Skin of body (tissue), 2 donors: ENCODE data around the gene ITGA6. TPM values are rescaled to one million over a fixed set of nuclear protein-coding genes. Genes with fewer than 3 reads are reported as not detected.
A peak's percentile ranks its signal among the peaks of the same experiment; 100 is the strongest.

Experiments used
- DNase-seq: peaks from one replicate; lab custom pipeline; 2025; lab: John Stamatoyannopoulos, UW
- total RNA-seq: library from RNA; depleted of rRNA; stranded (reverse); fragments of >200 nt; gene quantifications from one replicate; pipeline ENCODE4 v1.2.3, GENCODE V29; 2014

ITGA6 gene
- total RNA-seq, 1 donor from 2014 or later = 135 TPM

DNA sequence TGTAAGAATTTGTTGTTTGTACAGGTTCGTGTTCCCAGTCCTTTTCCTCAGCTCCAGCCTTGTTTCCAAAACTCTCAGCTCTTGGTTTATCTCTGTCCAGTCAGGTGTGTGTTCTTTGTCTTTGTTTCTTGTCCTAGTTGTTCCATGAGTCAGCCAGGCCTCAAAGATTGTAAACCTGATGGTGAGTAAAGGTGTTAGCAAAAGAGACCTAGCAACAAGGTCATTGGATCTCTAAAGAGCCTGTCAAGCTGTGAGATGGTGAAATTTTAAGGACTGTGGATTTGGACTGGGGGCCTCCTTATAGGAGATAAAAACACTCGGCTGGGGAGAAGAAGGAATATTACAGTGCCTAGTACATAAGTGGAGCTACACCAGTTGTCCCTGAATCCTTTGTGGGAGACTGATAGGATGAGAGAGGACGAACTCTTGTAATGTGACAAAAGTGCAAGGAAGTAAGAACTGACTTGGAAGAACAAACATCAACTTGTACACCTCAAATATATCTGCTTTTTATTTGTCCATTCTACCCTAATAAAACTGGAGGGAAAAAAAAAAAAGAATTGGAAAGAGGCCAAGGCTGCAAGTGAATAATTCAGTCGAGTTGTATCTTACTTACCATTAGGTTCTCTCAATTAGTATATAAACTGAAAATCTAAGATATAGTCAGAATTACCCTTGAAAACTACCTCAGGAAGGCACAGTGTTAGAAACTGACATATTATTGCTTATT, 37.2 kb downstream of the ITGA6 start:
- no peak for DNase-seq

GRCh38 chr2:172465417-172466334, 38.3 kb downstream of the ITGA6 start:
- peak; percentile 82 for DNase-seq

DNA sequence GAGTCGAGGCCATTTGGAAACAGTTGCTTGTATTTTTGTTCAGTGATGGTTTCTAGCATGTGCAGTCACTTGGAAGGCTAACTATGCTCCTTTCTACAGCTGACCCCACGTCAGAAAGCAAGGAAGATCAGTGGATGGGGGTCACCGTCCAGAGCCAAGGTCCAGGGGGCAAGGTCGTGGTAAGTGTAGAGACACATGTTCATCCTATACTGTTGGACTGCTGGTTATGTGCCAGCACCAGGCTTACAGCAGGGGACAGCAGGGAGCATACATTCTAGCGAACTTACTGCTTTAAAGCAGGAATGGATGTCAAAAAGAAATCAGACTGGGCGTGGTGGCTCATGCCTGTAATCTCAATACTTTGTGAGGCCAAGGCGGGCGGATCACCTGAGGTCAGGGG, 40.0 kb downstream of the ITGA6 start:
- no peak for DNase-seq

DNA sequence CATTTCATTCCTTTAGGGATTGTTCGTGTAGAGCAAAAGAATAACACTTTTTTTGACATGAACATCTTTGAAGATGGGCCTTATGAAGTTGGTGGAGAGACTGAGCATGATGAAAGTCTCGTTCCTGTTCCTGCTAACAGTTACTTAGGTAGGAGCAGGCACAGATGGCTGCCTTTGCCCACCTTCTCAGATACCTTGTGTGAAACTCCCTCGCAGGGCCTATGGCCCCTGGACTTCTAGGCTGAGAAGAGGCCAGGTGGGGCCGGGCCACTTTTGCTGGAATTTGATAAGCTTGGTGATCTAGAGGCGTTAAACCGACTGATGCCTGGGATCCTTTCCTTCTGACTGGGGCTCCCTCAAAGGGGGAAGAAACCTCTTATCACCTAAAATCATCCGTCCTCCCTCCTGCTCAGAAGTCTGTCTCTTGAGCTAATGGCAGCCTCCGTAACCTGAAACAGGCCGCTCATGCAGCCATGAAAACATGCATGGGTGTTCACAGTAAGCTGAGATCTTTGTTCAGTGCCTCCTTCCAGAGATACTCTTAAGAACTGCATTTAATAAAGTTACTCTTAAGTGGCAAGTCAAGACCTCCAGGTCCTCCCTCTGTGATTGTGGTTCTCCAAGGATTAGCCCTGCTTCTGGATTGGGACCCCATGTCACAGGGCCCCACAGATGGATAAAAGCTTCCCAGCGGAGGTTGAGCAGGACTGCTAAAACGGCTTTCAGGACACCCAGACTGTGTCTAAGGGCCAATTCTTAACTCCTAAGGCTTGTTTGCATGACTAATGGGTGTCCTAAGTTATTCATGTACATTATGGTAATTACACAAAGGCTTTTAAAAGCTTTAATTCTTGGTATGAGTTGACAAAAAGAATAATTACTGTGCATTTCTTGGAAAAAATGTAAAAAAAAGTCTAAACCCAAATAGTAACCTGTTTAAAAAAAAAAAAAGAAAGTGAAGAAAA, 43.9 kb downstream of the ITGA6 start:
- DNase-seq = no peak

- DNase-seq = no peak
These were observed 45.2 kb downstream of the ITGA6 start for GRCh38 chr2:172472446-172473033.

GRCh38 chr2:172473167-172473566, 45.8 kb downstream of the ITGA6 start:
- no peak for DNase-seq

GRCh38 chr2:172478353-172478752, 51.0 kb downstream of the ITGA6 start:
- no peak for DNase-seq

DNA sequence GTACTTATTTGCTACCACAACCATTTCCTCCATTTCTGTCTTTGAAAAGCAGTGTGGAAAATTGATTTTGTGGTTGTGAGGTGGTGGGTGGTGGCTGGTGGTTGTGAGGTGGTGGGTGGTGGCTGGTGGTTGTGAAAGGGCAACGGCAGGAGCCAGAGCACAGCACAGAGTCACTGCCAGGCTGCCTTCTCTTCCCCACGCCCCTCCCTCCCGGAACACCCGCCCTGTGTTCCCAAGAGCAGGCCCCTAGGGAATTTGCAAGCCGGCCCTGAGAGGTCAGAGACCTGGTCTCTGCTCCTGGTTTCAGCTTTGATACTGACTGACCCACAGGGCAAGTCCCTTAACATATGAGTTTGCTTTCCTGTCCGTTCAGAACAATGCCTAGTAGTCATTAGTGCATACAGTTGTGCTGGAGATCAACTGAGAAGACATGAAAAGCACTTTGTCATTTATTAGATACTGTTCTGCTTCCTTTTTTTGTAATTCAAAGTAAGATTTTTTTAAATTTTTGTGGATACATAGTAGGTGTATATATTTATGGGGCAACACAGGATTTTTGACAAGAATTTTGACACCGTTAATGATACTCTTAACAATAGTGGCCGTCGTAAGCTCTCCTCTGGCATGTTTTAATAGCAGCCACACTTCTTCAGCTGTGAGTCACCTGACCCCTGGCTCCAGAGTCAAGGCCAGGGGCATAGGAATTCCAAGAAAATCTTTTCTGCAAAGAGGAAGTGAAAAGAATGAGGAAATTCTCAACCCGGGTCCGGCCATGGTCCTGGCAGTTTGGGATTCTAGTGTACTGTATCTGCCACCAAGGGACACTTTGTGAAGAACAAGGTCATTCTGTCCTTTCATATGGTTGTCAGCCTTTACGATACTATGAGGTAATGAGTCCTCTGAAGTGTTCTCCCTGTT, 53.2 kb downstream of the ITGA6 start:
- DNase-seq = no peak

DNA sequence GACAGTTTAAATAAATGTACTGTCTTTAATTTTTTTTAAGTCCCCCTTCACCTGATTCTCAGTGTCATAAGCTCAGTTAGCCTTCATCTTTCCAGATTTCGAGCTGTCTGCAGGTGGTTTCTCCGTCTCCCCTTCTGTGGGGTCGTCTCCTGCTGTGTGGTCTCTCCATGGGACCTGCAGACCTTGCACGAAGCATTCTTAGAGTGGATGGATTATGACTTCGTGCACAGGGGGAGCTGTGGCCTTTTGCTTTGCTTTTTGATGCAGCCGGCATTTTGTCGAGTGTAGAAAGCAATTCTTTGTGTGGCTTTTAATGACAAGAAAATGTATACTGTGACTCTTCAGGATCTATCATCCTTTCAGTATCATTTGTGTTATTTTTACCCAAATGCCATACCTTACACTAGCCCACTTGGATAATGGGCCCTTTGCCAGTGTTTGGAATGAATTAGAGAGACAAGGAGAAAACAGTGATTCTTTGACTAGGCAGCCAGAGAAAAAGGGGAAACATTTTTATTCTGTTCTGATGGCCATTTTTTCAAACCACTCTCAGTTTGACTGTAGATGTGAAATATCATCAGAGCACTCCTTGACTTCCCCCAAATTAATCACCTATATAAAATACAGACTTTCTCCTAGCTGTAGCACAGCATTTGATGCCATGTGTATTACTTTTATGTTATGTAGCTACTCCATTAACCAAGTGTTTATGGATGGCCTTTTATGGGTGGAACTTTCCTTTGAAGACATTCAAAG, 54.3 kb downstream of the ITGA6 start:
- no peak for DNase-seq

DNA sequence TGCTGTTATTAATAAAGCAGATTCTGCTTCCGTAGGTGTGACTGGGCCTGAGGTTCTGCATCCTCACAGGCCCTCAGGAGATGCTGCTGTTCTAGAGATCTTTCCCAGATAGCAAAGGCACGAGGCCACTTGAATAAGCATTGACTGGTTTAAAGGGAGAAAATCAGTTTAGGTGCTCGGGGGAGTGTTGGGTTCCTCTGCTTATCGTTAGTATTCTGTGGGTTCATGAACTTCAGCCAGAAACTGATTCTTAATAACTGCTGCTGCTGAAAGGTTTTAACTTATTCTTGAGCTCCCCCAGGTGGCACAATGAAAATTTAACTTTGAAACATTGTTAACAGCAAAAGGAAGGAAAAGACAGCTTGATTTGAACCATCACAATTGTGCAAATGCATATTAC, 56.9 kb downstream of the ITGA6 start:
- no peak for DNase-seq

DNA sequence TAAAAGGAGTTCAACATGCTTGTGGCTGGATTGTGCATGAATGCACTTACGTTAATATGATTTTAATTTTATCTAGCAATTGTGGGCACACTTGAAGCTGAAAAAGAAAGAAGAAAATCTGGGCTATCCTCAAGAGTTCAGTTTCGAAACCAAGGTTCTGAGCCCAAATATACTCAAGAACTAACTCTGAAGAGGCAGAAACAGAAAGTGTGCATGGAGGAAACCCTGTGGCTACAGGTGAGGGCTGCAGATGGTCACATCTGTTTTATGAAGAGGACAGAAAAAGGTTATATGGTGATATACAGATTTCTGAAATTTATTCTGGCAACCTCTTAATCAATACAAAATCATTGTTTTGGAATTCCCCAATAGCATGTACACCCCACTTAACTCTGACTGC, 57.3 kb downstream of the ITGA6 start:
- no peak for DNase-seq

DNA sequence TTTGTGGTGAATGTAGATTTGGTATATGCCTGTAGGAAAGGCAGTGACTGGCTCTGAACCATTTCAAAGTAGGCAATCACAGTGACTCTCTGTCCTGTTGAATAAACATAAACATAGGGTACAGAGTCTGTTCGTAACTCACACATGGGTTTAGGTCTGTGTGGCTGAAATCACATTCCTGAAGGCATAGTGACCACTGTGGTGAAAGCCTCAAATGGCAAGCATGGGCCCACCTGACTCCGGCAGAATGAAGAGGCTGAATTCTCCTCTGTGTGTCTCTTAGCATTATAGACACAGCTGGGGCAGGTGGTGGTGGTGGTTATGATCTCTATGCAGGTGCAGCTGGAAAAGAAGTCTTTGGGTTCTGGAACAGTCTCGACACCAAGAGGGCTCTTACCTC, 61.2 kb downstream of the ITGA6 start:
- no peak for DNase-seq

DNA sequence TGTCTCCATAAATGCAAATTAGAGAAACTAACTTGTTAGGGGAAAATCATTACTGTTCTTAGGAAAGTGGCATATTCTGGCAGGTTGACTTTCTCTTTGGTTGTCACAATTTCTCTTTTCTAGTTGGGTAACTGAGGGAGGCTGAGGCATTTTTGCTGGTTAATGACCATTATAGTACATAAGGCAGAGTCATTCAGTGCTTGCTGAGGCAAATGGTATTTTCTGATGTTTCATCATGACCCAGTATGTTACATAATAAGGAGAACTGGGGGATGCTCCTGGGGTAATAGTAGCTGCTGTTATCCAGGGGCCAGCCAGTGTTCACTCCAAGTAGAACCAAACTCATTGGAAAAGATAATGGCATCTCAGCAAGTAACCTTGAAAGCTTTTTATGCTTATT, 62.3 kb downstream of the ITGA6 start:
- DNase-seq = no peak

GRCh38 chr2:172496160-172496608, 68.8 kb downstream of the ITGA6 start:
- DNase-seq = no peak

GRCh38 chr2:172507199-172507598, 79.8 kb downstream of the ITGA6 start:
- no peak for DNase-seq

DNA sequence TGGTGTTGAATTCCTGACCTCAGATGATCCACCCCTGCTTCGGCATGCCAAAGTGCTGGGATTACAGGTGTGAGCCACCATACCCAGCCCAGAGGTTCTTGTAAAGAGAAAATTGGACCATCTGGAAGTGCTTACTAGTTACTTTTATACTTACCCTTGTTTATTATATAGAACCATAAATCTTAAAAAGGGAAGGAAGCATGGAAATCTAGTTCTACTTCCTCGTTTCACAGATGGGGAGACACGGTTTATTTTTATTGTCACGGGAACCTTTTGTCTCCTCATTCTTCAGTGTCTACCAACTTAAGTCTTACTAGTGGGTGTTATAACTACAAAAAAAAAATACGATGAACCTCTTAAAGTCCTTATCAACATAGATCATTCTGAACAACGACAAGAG, 82.7 kb downstream of the ITGA6 start:
- no peak for DNase-seq

DNA sequence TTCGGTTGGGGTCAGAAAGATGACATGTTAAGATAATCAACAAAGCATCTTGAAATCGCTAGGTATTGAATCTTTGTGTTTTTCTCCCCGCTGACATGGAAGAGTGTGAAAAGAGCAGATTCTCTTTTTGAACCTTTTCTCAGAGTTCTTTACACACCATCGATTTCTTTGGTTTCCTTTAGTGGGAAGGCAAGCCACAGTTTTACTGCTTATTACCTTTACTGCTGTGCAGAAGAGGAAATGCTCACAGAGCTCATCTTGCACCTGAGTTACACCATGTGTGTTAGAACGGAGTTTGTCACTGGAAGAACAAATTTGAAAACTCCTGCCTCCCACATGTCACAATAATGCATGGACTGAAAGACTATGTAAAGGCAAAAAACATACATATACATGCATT, 83.2 kb downstream of the ITGA6 start:
- no peak for DNase-seq

DNA sequence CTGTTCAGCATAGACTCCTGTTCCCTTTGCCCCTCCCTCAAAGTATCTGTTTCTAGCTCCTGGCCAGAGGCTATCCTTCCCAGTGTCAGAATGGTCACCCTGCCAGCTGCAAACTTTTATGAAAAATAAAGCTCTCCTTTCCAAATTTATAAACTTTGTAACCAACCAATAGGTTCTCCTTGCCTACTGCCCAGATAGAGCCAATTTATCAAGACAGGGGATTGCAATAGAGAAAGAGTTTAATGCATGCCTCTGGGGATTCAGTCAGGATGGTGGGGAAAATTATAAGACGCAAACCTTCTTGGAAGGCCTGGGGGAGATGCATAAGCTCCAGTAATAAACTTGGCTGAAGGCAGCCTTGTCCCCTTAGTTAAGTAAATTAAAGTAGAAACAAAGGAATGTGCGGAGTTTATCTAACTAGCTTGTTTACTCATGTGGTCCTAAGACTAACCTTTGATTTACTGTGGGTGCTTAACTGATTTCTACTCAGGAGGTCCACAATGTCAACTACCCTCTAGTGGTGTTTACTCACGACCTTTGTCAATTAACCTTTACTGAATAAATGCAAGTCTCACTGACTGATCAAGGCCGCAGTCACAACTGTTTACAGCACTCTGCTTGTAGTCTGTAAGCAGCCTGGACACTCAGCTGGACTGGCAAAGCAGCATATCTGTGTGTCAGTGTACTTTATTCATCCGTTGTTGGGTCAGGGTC, 85.6 kb downstream of the ITGA6 start:
- DNase-seq = no peak

DNA sequence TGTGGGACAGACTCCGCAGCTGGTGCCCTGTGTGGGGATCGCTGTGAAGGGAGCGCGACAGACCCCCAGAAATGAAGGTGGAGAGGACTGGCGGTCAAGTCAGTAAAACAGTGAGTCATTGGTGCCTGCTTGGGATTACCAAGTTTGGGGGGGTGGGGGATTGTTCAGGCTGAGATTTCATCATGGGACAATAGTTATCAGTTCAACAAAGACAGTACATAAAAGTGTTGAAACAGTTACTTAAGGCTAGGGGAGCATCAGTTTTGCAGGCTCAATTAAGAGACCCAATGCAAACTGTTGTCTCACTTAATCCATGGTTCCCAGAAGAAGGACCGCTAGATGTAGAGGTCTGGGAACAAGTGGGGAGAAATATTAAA, 86.1 kb downstream of the ITGA6 start:
- no peak for DNase-seq
